ENCODE measurements around the gene NFKBIE.

DNA sequence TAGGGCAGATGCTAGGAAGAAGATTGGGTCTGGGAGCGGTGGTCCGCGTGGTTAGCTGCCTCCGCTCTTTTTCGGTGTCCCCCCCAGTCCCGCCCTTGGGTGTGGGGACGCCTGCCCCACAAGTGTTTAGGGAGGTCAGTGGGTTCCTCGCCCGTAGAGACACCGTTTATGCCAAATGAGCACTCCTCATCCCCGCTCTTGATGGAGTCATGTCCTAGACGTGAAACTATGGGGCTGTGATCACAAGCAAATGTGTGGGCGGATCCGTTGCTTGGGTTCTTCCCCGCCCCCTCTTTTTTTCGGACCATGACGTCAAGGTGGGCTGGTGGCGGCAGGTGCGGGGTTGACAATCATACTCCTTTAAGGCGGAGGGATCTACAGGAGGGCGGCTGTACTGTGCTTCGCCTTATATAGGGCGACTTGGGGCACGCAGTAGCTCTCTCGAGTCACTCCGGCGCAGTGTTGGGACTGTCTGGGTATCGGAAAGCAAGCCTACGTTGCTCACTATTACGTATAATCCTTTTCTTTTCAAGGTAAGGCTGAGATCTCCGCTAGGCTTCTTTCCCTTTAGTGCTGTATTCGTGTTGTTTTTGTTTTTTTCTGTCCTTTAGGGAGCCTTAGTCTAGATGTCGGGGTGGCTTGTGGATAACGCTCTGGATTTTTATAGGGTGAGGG, 18.6 kb downstream of the NFKBIE start, which contains the start of gene HSP90AB1:
- TF ChIP-seq, protein P1, sequence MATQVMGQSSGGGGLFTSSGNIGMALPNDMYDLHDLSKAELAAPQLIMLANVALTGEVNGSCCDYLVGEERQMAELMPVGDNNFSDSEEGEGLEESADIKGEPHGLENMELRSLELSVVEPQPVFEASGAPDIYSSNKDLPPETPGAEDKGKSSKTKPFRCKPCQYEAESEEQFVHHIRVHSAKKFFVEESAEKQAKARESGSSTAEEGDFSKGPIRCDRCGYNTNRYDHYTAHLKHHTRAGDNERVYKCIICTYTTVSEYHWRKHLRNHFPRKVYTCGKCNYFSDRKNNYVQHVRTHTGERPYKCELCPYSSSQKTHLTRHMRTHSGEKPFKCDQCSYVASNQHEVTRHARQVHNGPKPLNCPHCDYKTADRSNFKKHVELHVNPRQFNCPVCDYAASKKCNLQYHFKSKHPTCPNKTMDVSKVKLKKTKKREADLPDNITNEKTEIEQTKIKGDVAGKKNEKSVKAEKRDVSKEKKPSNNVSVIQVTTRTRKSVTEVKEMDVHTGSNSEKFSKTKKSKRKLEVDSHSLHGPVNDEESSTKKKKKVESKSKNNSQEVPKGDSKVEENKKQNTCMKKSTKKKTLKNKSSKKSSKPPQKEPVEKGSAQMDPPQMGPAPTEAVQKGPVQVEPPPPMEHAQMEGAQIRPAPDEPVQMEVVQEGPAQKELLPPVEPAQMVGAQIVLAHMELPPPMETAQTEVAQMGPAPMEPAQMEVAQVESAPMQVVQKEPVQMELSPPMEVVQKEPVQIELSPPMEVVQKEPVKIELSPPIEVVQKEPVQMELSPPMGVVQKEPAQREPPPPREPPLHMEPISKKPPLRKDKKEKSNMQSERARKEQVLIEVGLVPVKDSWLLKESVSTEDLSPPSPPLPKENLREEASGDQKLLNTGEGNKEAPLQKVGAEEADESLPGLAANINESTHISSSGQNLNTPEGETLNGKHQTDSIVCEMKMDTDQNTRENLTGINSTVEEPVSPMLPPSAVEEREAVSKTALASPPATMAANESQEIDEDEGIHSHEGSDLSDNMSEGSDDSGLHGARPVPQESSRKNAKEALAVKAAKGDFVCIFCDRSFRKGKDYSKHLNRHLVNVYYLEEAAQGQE (IDR thresholded peaks at IDR 0.05) = peak; percentile 97
- TF ChIP-seq, protein P2, sequence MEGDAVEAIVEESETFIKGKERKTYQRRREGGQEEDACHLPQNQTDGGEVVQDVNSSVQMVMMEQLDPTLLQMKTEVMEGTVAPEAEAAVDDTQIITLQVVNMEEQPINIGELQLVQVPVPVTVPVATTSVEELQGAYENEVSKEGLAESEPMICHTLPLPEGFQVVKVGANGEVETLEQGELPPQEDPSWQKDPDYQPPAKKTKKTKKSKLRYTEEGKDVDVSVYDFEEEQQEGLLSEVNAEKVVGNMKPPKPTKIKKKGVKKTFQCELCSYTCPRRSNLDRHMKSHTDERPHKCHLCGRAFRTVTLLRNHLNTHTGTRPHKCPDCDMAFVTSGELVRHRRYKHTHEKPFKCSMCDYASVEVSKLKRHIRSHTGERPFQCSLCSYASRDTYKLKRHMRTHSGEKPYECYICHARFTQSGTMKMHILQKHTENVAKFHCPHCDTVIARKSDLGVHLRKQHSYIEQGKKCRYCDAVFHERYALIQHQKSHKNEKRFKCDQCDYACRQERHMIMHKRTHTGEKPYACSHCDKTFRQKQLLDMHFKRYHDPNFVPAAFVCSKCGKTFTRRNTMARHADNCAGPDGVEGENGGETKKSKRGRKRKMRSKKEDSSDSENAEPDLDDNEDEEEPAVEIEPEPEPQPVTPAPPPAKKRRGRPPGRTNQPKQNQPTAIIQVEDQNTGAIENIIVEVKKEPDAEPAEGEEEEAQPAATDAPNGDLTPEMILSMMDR (IDR thresholded peaks at IDR 0.05; ENCODE audit: low read depth, low read length, missing input control) = no peak
- TF ChIP-seq TAF1 (conservative IDR thresholded peaks at IDR 0.05) = peak; percentile 100
- peak; percentile 13 for TF ChIP-seq YY1 (IDR thresholded peaks at IDR 0.05)

Data from liver (tissue), 3 donors.